HFFc6 (cell line): ENCODE data around the gene MICALL2. TPM values are rescaled to one million over a fixed set of nuclear protein-coding genes. Genes with fewer than 3 reads are reported as not detected.
A peak's percentile ranks its signal among the peaks of the same experiment; 100 is the strongest.

Experiments
- DNase-seq: peaks from one replicate; pipeline ENCODE4 v3.0.0-alpha.2; 2018
- H3K27ac Mint-ChIP-seq: 2 replicates; pipeline ENCODE4 v1.8.0; 2020; ENCODE audit warnings: mild to moderate bottlenecking, mixed read lengths
- H3K27me3 Mint-ChIP-seq: 2 replicates; pipeline ENCODE4 v1.8.0; 2021; ENCODE audit warnings: mild to moderate bottlenecking, moderate library complexity, mixed read lengths; ENCODE audit not compliant: insufficient read depth
- H3K36me3 Mint-ChIP-seq: 2 replicates; pipeline ENCODE4 v1.8.0; 2021; ENCODE audit warnings: low read depth, mixed read lengths
- H3K4me1 Mint-ChIP-seq: 2 replicates; pipeline ENCODE4 v1.8.0; 2020; ENCODE audit warnings: low read depth, mixed read lengths
- H3K4me3 Mint-ChIP-seq: 2 replicates; pipeline ENCODE4 v1.8.0; 2020; ENCODE audit warnings: mild to moderate bottlenecking, moderate library complexity, mixed read lengths
- H3K9me3 Mint-ChIP-seq: 2 replicates; pipeline ENCODE4 v1.8.0; 2020; ENCODE audit warnings: mild to moderate bottlenecking, mixed read lengths
- total RNA-seq, 6 experiments: library from RNA; stranded (reverse); fragmentation: NEBNext Ultra II Directional; extraction: Animal tissue kit (Norgen Biotek cat#: 25700); gene quantifications; 2 replicates in 1 of 6; 3 replicates in 5 of 6; pipeline ENCODE4 v1.2.3, GENCODE V29; 2021
- TF ChIP-seq, protein P1 (sequence below): fragments of 200-600 bp; sonication (generic); IDR thresholded peaks from 2 replicates; pipeline ENCODE4 v1.5.0; 2021; ENCODE audit warnings: antibody characterized with exemption, mild to moderate bottlenecking

MICALL2 gene
- total RNA-seq, 6 experiments from 2014 or later = 12.1 to 24.4 (median 21.0) TPM

- DNase-seq = no peak
- Mint-ChIP-seq H3K9me3 (0 out of 2 replicates have a peak, but pooled peaks cover 3% of the 10 kb centered on the region), H3K27ac (no peak overlapping the region), H3K27me3 (peaks cover 2% of the 10 kb centered on the region), H3K4me1 (no peaks in the 10 kb centered on the region), H3K36me3 (peaks cover 9% of the 10 kb centered on the region; the same call in 1 of the 2 replicates), H3K4me3 (no peak overlapping the region)
- TF ChIP-seq, protein P1, sequence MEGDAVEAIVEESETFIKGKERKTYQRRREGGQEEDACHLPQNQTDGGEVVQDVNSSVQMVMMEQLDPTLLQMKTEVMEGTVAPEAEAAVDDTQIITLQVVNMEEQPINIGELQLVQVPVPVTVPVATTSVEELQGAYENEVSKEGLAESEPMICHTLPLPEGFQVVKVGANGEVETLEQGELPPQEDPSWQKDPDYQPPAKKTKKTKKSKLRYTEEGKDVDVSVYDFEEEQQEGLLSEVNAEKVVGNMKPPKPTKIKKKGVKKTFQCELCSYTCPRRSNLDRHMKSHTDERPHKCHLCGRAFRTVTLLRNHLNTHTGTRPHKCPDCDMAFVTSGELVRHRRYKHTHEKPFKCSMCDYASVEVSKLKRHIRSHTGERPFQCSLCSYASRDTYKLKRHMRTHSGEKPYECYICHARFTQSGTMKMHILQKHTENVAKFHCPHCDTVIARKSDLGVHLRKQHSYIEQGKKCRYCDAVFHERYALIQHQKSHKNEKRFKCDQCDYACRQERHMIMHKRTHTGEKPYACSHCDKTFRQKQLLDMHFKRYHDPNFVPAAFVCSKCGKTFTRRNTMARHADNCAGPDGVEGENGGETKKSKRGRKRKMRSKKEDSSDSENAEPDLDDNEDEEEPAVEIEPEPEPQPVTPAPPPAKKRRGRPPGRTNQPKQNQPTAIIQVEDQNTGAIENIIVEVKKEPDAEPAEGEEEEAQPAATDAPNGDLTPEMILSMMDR = peak; percentile 27
Measured at GRCh38 chr7:1439373-1440363, 19.6 kb downstream of the MICALL2 start.

DNA sequence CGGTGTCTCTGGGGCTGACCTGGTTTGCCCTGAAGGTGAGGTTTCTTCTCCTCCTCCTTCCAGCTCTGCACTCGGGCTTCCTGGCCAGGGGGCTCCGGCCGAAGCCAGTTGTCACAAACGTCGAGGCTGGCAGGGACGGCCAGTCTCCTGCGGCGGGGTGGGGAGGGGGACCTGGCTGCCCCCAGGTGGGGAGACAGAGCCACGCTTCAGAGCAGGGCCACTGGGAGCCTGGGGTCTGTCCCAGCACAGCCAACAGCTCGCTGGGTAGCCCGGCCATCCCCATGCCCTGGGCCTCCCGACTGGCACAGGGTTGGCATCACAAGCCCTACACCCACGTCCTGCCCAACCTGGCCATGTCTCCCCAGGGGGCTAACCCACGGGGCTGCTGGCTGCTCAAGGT, 20.4 kb downstream of the MICALL2 start:
- Mint-ChIP-seq H3K4me1 (no peaks in the 10 kb centered on the region), H3K36me3 (peaks cover 9% of the 10 kb centered on the region; the same call in 1 of the 2 replicates), H3K4me3 (no peak overlapping the region), H3K9me3 (0 out of 2 replicates have a peak, but pooled peaks cover 3% of the 10 kb centered on the region), H3K27ac (no peak overlapping the region), H3K27me3 (peaks cover 2% of the 10 kb centered on the region)
- TF ChIP-seq, protein P1 = no peak
- no peak for DNase-seq

GRCh38 chr7:1438208-1438607, 21.1 kb downstream of the MICALL2 start:
- 0 out of 2 replicates have a peak, but pooled peaks cover 3% of the 10 kb centered on the region for H3K9me3 Mint-ChIP-seq

GRCh38 chr7:1437155-1437880, 22.0 kb downstream of the MICALL2 start:
- no peak for DNase-seq
- Mint-ChIP-seq H3K36me3 (peaks cover 5% of the 10 kb centered on the region; the same call in 1 of the 2 replicates), H3K27me3 (peaks cover 2% of the 10 kb centered on the region), H3K27ac (no peak overlapping the region), H3K9me3 (0 out of 2 replicates have a peak, but pooled peaks cover 3% of the 10 kb centered on the region), H3K4me3 (no peak overlapping the region), H3K4me1 (0 out of 2 replicates have a peak, but pooled peaks cover 3% of the 10 kb centered on the region)
- TF ChIP-seq, protein P1 = no peak

More at GRCh38 chr7:1438208-1438607, 21.1 kb downstream of the MICALL2 start:
- Mint-ChIP-seq H3K36me3 (peaks cover 5% of the 10 kb centered on the region; the same call in 1 of the 2 replicates), H3K4me3 (no peak overlapping the region), H3K4me1 (no peaks in the 10 kb centered on the region), H3K27ac (no peak overlapping the region), H3K27me3 (peaks cover 2% of the 10 kb centered on the region)
- no peak for DNase-seq
- TF ChIP-seq, protein P1 = no peak

DNA sequence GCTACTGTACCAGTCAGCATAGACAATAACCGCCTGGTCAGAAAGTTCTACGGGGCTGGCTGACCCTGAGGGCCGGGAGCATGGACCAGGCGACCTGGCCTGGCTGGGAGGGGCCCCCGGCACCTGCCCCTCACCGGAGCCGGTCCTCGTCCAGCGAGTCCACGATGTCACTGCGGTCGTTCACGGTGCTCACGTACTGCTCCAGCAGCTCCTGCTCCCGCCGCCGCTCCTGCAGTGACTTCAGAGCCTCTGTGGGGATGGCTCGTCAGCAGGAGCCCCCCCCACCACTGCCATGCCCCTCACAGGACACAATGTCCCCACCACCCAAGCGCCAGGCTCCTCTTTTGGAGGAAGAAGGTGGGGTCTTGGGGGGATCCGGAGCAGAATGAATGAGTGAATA, 22.7 kb downstream of the MICALL2 start:
- H3K4me3 Mint-ChIP-seq = no peak overlapping the region
- H3K4me1 Mint-ChIP-seq = 0 out of 2 replicates have a peak, but pooled peaks cover 5% of the 10 kb centered on the region
- TF ChIP-seq, protein P1 = no peak
- peaks cover 3% of the 10 kb centered on the region for H3K27me3 Mint-ChIP-seq
- H3K36me3 Mint-ChIP-seq = peaks cover 5% of the 10 kb centered on the region; the same call in 1 of the 2 replicates
- H3K9me3 Mint-ChIP-seq = 0 out of 2 replicates have a peak, but pooled peaks cover 3% of the 10 kb centered on the region
- H3K27ac Mint-ChIP-seq = no peak overlapping the region
- DNase-seq = no peak
